ENCODE measurements around the gene FAM83C. TPM values are rescaled to one million over a fixed set of nuclear protein-coding genes. Genes with fewer than 3 reads are reported as not detected.
"Not testable (repeated sequence)": the region's sequence is repeated elsewhere in the genome, so short reads cannot be mapped to it uniquely, and the experiment has no call there.

FAM83C gene
- total RNA-seq, 1 donor from 2014 or later = not detected

GRCh38 chr20:35253010-35253409 is 39.2 kb downstream of the FAM83C start:
- Mint-ChIP-seq H3K27me3 (no peaks in the 10 kb centered on the region), H3K4me1 (ENCODE audit: unreplicated experiment) (no peaks in the 10 kb centered on the region), H3K9me3 (peaks cover 5% of the 10 kb centered on the region), H3K4me3 (no peak overlapping the region), H3K27ac (no peak overlapping the region), H3K36me3 (no peaks in the 10 kb centered on the region)
- DNase-seq (ENCODE audit: extremely low spot score, unreplicated experiment) = no peak
- no peak for TF ChIP-seq CTCF (conservative IDR thresholded peaks at IDR 0.05)

GRCh38 chr20:35252598-35252997 is 39.6 kb downstream of the FAM83C start:
- not testable (repeated sequence) for H3K27ac Mint-ChIP-seq; H3K4me1 Mint-ChIP-seq (ENCODE audit: unreplicated experiment); H3K27me3 Mint-ChIP-seq; H3K9me3 Mint-ChIP-seq; DNase-seq (ENCODE audit: extremely low spot score, unreplicated experiment); H3K4me3 Mint-ChIP-seq; H3K36me3 Mint-ChIP-seq

GRCh38 chr20:35252037-35252461 is 40.2 kb downstream of the FAM83C start:
- Mint-ChIP-seq H3K36me3 (no peaks in the 10 kb centered on the region), H3K4me1 (ENCODE audit: unreplicated experiment) (no peaks in the 10 kb centered on the region), H3K27ac (no peak overlapping the region), H3K27me3 (no peaks in the 10 kb centered on the region), H3K9me3 (peaks cover 1% of the 10 kb centered on the region), H3K4me3 (no peak overlapping the region)
- DNase-seq (ENCODE audit: extremely low spot score, unreplicated experiment) = no peak
- TF ChIP-seq CTCF (conservative IDR thresholded peaks at IDR 0.05) = no peak

GRCh38 chr20:35251613-35251940 is 40.6 kb downstream of the FAM83C start:
- Mint-ChIP-seq H3K36me3 (no peaks in the 10 kb centered on the region), H3K9me3 (no peaks in the 10 kb centered on the region), H3K4me1 (ENCODE audit: unreplicated experiment) (no peaks in the 10 kb centered on the region), H3K27ac (no peak overlapping the region), H3K4me3 (no peak overlapping the region), H3K27me3 (no peaks in the 10 kb centered on the region)
- no peak for TF ChIP-seq CTCF (conservative IDR thresholded peaks at IDR 0.05)
- no peak for DNase-seq (ENCODE audit: extremely low spot score, unreplicated experiment)

DNA sequence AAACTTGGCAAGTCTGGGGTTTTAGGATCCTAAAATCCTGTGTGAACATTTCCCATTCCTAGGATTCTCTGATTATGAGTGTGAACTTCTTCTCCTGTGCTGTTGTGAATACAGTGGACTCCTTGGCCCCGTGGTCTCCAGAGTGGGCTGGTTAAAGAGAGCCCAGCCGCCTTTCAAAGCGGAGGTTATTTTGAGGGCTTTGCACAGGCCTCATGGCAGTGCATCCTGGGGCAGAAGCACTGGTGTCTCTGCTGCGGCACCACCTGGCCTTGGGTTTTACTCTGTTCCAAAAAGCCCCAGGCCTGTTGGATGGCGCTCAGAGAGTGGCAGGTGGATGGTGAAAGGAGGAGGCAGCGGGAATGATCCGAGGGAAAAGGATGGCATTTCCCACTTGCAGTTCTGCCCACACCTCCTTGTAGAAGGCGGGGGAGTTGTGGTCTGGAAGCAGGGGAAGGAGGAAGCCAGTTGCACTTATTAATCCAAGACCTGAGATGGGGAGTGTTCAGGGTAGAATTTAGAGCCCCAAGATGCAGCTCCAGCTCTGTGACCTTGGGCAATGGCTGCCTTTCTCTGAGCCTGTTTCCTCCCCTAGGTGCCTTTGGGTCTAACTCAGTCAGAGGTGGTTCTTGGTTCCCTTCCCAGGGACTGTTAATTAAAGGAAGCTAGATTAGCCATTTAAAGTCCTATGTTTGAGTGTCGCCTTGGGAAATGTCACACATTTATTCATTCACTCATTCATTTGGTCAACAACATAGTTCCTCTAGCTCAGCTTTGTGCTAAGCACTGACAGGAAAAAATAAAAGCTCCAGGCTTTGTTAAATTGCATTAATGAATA is 43.4 kb downstream of the FAM83C start:
- no peak for TF ChIP-seq CTCF (conservative IDR thresholded peaks at IDR 0.05)
- DNase-seq (ENCODE audit: extremely low spot score, unreplicated experiment) = no peak
- no peaks in the 10 kb centered on the region for H3K27me3 Mint-ChIP-seq
- H3K4me3 Mint-ChIP-seq = no peak overlapping the region
- H3K36me3 Mint-ChIP-seq = no peaks in the 10 kb centered on the region
- H3K27ac Mint-ChIP-seq = no peak overlapping the region
- H3K4me1 Mint-ChIP-seq (ENCODE audit: unreplicated experiment) = no peaks in the 10 kb centered on the region
- no peaks in the 10 kb centered on the region for H3K9me3 Mint-ChIP-seq

GRCh38 chr20:35246723-35247122 is 45.5 kb downstream of the FAM83C start:
- TF ChIP-seq CTCF (conservative IDR thresholded peaks at IDR 0.05) = no peak
- H3K9me3 Mint-ChIP-seq = no peaks in the 10 kb centered on the region
- H3K4me3 Mint-ChIP-seq = no peak overlapping the region
- H3K36me3 Mint-ChIP-seq = no peaks in the 10 kb centered on the region
- no peak for DNase-seq (ENCODE audit: extremely low spot score, unreplicated experiment)
- H3K4me1 Mint-ChIP-seq (ENCODE audit: unreplicated experiment) = no peaks in the 10 kb centered on the region
- no peak overlapping the region for H3K27ac Mint-ChIP-seq
- H3K27me3 Mint-ChIP-seq = no peaks in the 10 kb centered on the region
